ENCODE results near the gene PTPRM.

The PTPRM gene

DNA sequence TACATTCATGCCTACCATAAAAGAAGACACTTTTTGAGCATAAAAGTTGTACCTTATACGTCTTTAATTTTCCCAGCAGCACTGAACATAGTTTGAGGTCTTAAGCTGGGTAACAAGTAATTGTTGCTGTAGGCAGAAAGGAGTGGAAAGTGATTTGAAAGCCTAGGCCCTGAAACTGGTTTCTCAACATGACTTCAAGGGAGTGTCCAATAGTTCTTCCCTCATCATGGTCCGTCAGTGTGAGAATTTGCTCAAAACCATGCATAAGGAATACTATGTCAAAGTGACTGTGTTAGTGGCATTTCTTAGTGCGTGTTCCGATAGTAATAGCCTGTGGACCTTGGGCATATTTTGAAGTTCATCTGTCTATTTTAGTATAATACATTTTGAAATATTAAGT, 463.1 kb downstream of the PTPRM start:
- Histone ChIP-seq H3K4me1 (ENCODE audit: control insufficient read depth, insufficient read depth, low read length) (peaks cover 5% of the 10 kb centered on the region), H3K4me3 (ENCODE audit: low read length) (no peak overlapping the region), H3K27ac (ENCODE audit: low read length) (no peak overlapping the region), H3K9me3 (ENCODE audit: control insufficient read depth, insufficient read depth, low read length) (no peaks in the 10 kb centered on the region), H3K36me3 (ENCODE audit: control insufficient read depth, insufficient read depth, low read length) (no peaks in the 10 kb centered on the region), H3K27me3 (ENCODE audit: control insufficient read depth, insufficient read depth, low read length) (no peaks in the 10 kb centered on the region)
- WGBS (ENCODE audit: insufficient coverage, insufficient read length): no CpG with 5 or more reads among the region's 4 CpGs
- no peak for DNase-seq (ENCODE audit: low read depth, low spot score)

DNA sequence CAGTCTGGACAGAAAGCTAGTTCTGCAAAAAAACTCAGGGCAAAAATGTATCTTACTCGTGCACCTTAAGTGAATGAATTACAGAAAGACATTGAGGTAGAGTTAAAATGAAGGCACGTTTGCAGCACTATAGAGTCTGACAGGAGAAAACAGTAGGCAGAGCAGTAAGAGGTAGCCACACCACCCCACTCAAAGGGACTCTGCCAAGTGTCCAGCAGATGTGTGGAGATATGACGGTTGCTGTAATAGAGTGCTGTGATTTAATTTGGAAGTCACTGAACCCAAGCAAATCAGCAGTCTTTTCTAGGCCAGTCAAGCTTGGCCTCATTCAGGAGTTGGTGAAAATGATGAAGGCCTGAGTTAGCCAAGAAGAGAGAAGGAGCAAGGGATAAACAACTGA, 464.4 kb downstream of the PTPRM start:
- Histone ChIP-seq H3K4me1 (ENCODE audit: control insufficient read depth, insufficient read depth, low read length) (peaks cover 5% of the 10 kb centered on the region), H3K27me3 (ENCODE audit: control insufficient read depth, insufficient read depth, low read length) (no peaks in the 10 kb centered on the region), H3K36me3 (ENCODE audit: control insufficient read depth, insufficient read depth, low read length) (no peaks in the 10 kb centered on the region), H3K9me3 (ENCODE audit: control insufficient read depth, insufficient read depth, low read length) (no peaks in the 10 kb centered on the region), H3K4me3 (ENCODE audit: low read length) (no peak overlapping the region), H3K27ac (ENCODE audit: low read length) (no peak overlapping the region)
- DNase-seq (ENCODE audit: low read depth, low spot score): no peak
- WGBS (ENCODE audit: insufficient coverage, insufficient read length): no CpG with 5 or more reads among the region's 3 CpGs

- Histone ChIP-seq H3K9me3 (ENCODE audit: control insufficient read depth, insufficient read depth, low read length) (no peaks in the 10 kb centered on the region), H3K27me3 (ENCODE audit: control insufficient read depth, insufficient read depth, low read length) (no peaks in the 10 kb centered on the region), H3K4me3 (ENCODE audit: low read length) (no peak overlapping the region), H3K4me1 (ENCODE audit: control insufficient read depth, insufficient read depth, low read length) (no peaks in the 10 kb centered on the region), H3K36me3 (ENCODE audit: control insufficient read depth, insufficient read depth, low read length) (no peaks in the 10 kb centered on the region), H3K27ac (ENCODE audit: low read length) (no peak overlapping the region)
- DNase-seq (ENCODE audit: low read depth, low spot score): no peak
- WGBS (ENCODE audit: insufficient coverage, insufficient read length): no CpG with 5 or more reads among the region's 1 CpG
Observed at GRCh38 chr18:8034674-8035073, 467.6 kb downstream of the PTPRM start.

GRCh38 chr18:8036551-8036950, 469.4 kb downstream of the PTPRM start:
- Histone ChIP-seq H3K27me3 (ENCODE audit: control insufficient read depth, insufficient read depth, low read length) (no peaks in the 10 kb centered on the region), H3K9me3 (ENCODE audit: control insufficient read depth, insufficient read depth, low read length) (no peaks in the 10 kb centered on the region), H3K36me3 (ENCODE audit: control insufficient read depth, insufficient read depth, low read length) (no peaks in the 10 kb centered on the region), H3K4me1 (ENCODE audit: control insufficient read depth, insufficient read depth, low read length) (no peaks in the 10 kb centered on the region), H3K27ac (ENCODE audit: low read length) (no peak overlapping the region), H3K4me3 (ENCODE audit: low read length) (no peak overlapping the region)
- DNase-seq (ENCODE audit: low read depth, low spot score): no peak
- WGBS (ENCODE audit: insufficient coverage, insufficient read length): no CpG with 5 or more reads among the region's 3 CpGs

GRCh38 chr18:8037296-8037695, 470.2 kb downstream of the PTPRM start:
- Histone ChIP-seq H3K9me3 (ENCODE audit: control insufficient read depth, insufficient read depth, low read length) (no peaks in the 10 kb centered on the region), H3K4me3 (ENCODE audit: low read length) (no peak overlapping the region), H3K27ac (ENCODE audit: low read length) (no peak overlapping the region), H3K36me3 (ENCODE audit: control insufficient read depth, insufficient read depth, low read length) (no peaks in the 10 kb centered on the region), H3K4me1 (ENCODE audit: control insufficient read depth, insufficient read depth, low read length) (no peaks in the 10 kb centered on the region), H3K27me3 (ENCODE audit: control insufficient read depth, insufficient read depth, low read length) (no peaks in the 10 kb centered on the region)
- WGBS (ENCODE audit: insufficient coverage, insufficient read length): no CpG with 5 or more reads among the region's 1 CpG
- DNase-seq (ENCODE audit: low read depth, low spot score): no peak

DNA sequence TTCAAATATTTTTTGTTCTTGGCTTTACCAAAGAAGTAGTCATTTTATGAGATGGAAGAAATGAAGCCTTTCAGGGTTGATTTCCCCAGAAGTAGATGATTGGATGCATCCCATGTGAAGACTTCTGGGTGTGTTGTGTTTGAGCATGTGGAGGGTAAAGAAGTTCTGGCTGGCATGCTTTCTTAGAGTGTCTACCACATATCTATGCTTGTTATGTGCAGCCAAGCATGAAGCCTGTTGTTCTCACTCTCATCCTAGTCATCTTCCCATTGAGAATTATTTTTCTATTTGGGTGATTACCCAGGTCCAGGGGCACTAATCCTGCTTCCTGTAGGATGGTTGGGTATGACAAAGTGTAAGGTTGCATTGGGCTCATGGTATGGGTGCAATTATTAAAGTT, 472.9 kb downstream of the PTPRM start:
- Histone ChIP-seq H3K9me3 (ENCODE audit: control insufficient read depth, insufficient read depth, low read length) (no peaks in the 10 kb centered on the region), H3K4me1 (ENCODE audit: control insufficient read depth, insufficient read depth, low read length) (no peaks in the 10 kb centered on the region), H3K27ac (ENCODE audit: low read length) (no peak overlapping the region), H3K27me3 (ENCODE audit: control insufficient read depth, insufficient read depth, low read length) (no peaks in the 10 kb centered on the region), H3K36me3 (ENCODE audit: control insufficient read depth, insufficient read depth, low read length) (no peaks in the 10 kb centered on the region), H3K4me3 (ENCODE audit: low read length) (no peak overlapping the region)
- DNase-seq (ENCODE audit: low read depth, low spot score): no peak

GRCh38 chr18:8041526-8042111, 474.5 kb downstream of the PTPRM start:
- Histone ChIP-seq H3K27ac (ENCODE audit: low read length) (no peak overlapping the region), H3K4me1 (ENCODE audit: control insufficient read depth, insufficient read depth, low read length) (no peaks in the 10 kb centered on the region), H3K4me3 (ENCODE audit: low read length) (no peak overlapping the region), H3K27me3 (ENCODE audit: control insufficient read depth, insufficient read depth, low read length) (no peaks in the 10 kb centered on the region), H3K9me3 (ENCODE audit: control insufficient read depth, insufficient read depth, low read length) (no peaks in the 10 kb centered on the region), H3K36me3 (ENCODE audit: control insufficient read depth, insufficient read depth, low read length) (no peaks in the 10 kb centered on the region)
- no peak for DNase-seq (ENCODE audit: low read depth, low spot score)
- WGBS (ENCODE audit: insufficient coverage, insufficient read length): no CpG with 5 or more reads among the region's 1 CpG

DNA sequence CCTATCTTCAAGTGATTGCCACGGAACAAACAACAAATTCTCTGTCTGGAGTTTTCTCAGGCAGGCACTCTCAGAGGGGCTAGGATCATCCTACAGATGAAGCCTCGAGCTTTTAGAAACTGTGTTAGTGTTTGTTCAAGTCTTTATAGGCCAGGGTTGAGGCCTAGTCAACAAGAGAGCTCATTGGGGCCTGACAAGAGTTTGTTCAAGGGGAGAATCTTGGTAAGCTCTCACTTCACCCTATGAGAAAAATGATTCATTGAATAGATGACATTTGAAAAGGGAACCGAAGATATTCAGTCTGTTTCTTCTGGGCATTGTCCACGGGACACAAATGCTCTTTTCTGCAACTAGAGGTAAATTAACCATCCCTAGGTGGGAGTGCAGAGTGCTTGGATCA, 476.9 kb downstream of the PTPRM start:
- Histone ChIP-seq H3K9me3 (ENCODE audit: control insufficient read depth, insufficient read depth, low read length) (no peaks in the 10 kb centered on the region), H3K4me3 (ENCODE audit: low read length) (no peak overlapping the region), H3K27ac (ENCODE audit: low read length) (no peak overlapping the region), H3K36me3 (ENCODE audit: control insufficient read depth, insufficient read depth, low read length) (no peaks in the 10 kb centered on the region), H3K4me1 (ENCODE audit: control insufficient read depth, insufficient read depth, low read length) (no peaks in the 10 kb centered on the region), H3K27me3 (ENCODE audit: control insufficient read depth, insufficient read depth, low read length) (no peaks in the 10 kb centered on the region)
- WGBS (ENCODE audit: insufficient coverage, insufficient read length): no CpG with 5 or more reads among the region's 4 CpGs
- DNase-seq (ENCODE audit: low read depth, low spot score): no peak

DNA sequence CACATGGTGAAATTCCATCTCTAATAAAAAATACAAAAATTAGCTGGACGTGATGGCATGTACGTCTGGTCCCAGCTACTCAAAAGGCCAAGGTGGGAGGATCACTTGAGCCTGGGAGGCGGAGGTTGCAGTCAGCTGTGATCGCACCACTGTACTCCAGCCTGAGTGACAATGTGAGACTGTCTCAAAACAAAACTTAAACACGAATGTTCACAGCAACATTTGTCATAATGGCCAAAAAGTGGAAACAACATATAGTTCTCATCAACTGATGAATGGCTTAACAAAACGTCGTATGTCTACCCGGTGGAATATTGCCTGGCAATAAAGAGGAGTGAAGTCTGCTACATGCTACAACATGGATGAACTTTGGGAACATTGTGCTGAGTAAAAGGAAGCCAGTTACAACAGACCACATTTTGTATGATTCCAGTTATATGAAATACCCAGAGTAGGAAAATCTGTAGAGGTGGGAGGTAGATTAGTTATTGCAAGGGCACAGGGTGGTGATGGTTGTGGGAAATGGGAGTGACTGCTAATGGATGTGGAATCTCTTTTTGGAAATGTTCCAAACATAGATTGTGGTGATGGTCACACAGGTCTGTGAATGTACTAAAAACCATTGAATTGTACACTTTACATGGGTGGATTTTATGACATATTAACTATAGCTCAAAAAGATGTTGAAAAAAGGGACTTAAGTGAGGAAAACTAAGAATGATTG, 478.2 kb downstream of the PTPRM start:
- Histone ChIP-seq H3K4me1 (ENCODE audit: control insufficient read depth, insufficient read depth, low read length) (no peaks in the 10 kb centered on the region), H3K36me3 (ENCODE audit: control insufficient read depth, insufficient read depth, low read length) (no peaks in the 10 kb centered on the region), H3K27me3 (ENCODE audit: control insufficient read depth, insufficient read depth, low read length) (no peaks in the 10 kb centered on the region), H3K27ac (ENCODE audit: low read length) (no peak overlapping the region), H3K9me3 (ENCODE audit: control insufficient read depth, insufficient read depth, low read length) (no peaks in the 10 kb centered on the region), H3K4me3 (ENCODE audit: low read length) (no peak overlapping the region)
- WGBS (ENCODE audit: insufficient coverage, insufficient read length): no CpG with 5 or more reads among the region's 8 CpGs
- DNase-seq (ENCODE audit: low read depth, low spot score): no peak

GRCh38 chr18:8045884-8046281, 478.8 kb downstream of the PTPRM start:
- H3K4me1 ChIP-seq (ENCODE audit: control insufficient read depth, insufficient read depth, low read length): no peaks in the 10 kb centered on the region
- H3K36me3 ChIP-seq (ENCODE audit: control insufficient read depth, insufficient read depth, low read length): no peaks in the 10 kb centered on the region
- no peak for DNase-seq (ENCODE audit: low read depth, low spot score)
- H3K9me3 ChIP-seq (ENCODE audit: control insufficient read depth, insufficient read depth, low read length): no peaks in the 10 kb centered on the region
- no peaks in the 10 kb centered on the region for H3K27me3 ChIP-seq (ENCODE audit: control insufficient read depth, insufficient read depth, low read length)
- H3K27ac ChIP-seq (ENCODE audit: low read length): no peak overlapping the region
- no peak overlapping the region for H3K4me3 ChIP-seq (ENCODE audit: low read length)
- WGBS (ENCODE audit: insufficient coverage, insufficient read length): no CpG with 5 or more reads among the region's 8 CpGs

DNA sequence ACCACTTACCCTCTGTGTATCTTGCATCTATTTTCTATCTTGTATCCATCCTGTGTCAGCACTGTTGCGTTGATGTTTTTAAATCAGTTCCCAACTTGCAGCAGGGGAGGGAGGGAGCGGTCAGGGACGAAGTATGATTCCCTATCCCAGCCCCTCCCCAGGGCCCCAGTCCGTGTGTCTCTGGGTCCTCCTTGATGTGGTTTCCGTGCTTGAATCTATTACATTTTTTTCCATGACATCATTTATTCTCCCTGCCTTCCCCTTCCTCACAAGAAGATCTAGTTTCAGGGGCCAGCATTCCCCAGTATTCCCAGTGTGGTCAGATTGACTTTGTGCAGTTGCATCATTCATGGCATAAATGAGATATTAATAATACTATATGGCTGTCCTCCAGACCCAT, 479.3 kb downstream of the PTPRM start:
- H3K36me3 ChIP-seq (ENCODE audit: control insufficient read depth, insufficient read depth, low read length): no peaks in the 10 kb centered on the region
- no CpG with 5 or more reads among the region's 5 CpGs for WGBS (ENCODE audit: insufficient coverage, insufficient read length)
- H3K27me3 ChIP-seq (ENCODE audit: control insufficient read depth, insufficient read depth, low read length): no peaks in the 10 kb centered on the region
- DNase-seq (ENCODE audit: low read depth, low spot score): no peak
- no peak overlapping the region for H3K4me3 ChIP-seq (ENCODE audit: low read length)
- H3K4me1 ChIP-seq (ENCODE audit: control insufficient read depth, insufficient read depth, low read length): no peaks in the 10 kb centered on the region
- H3K9me3 ChIP-seq (ENCODE audit: control insufficient read depth, insufficient read depth, low read length): no peaks in the 10 kb centered on the region
- H3K27ac ChIP-seq (ENCODE audit: low read length): no peak overlapping the region

Measured in iPS DF 6.9 (cell line).